Mesenchymal stem cell (in vitro differentiated cells and primary cell): ENCODE data around the gene INTS13.

Experiments
- DNase-seq: peaks from one replicate; pipeline ENCODE4 v3.0.0-alpha.2; 2013
- H2AFZ ChIP-seq: one replicate; pipeline ENCODE4 v1.6.1; 2013; ENCODE audit warnings: low read depth, mild to moderate bottlenecking, control low read depth, inconsistent platforms, low read length, moderate library complexity
- H2AK5ac ChIP-seq: 2 replicates; pipeline ENCODE4 v1.6.1; 2013; ENCODE audit warnings: low read length, moderate library complexity, mild to moderate bottlenecking, inconsistent platforms; ENCODE audit not compliant: severe bottlenecking
- H2BK120ac ChIP-seq: one replicate; pipeline ENCODE4 v1.6.1; 2013; ENCODE audit warnings: low read depth, mild to moderate bottlenecking, inconsistent platforms, low read length, moderate library complexity
- H2BK12ac ChIP-seq, 2 experiments: one replicate each; pipeline ENCODE4 v1.6.1; 2013; ENCODE audit warnings: inconsistent platforms in 2 of 2, low read length in 2 of 2, mild to moderate bottlenecking in 2 of 2, moderate library complexity in 2 of 2, control low read depth in 1 of 2
- H2BK15ac ChIP-seq: one replicate; pipeline ENCODE4 v1.6.1; 2013; ENCODE audit warnings: mild to moderate bottlenecking, low read depth, inconsistent platforms; ENCODE audit not compliant: poor library complexity, severe bottlenecking
- H2BK5ac ChIP-seq: 2 replicates; pipeline ENCODE4 v1.6.1; 2013; ENCODE audit warnings: low read depth, mild to moderate bottlenecking, low read length, control low read depth, inconsistent platforms; ENCODE audit not compliant: poor library complexity, severe bottlenecking
- H3K14ac ChIP-seq, 2 experiments: one replicate each; pipeline ENCODE4 v1.6.1; 2013; ENCODE audit warnings: inconsistent platforms in 2 of 2, low read length in 2 of 2, control low read depth in 1 of 2, mild to moderate bottlenecking in 1 of 2, moderate library complexity in 1 of 2
- H3K18ac ChIP-seq, 2 experiments: one replicate each; pipeline ENCODE4 v1.6.1; 2013; ENCODE audit warnings: inconsistent platforms in 2 of 2, low read length in 2 of 2, control low read depth in 1 of 2, low read depth in 1 of 2, mild to moderate bottlenecking in 1 of 2
- H3K23ac ChIP-seq, 2 experiments: one replicate each; pipeline ENCODE4 v1.6.1; 2013; ENCODE audit warnings: inconsistent platforms in 2 of 2, low read length in 2 of 2, mild to moderate bottlenecking in 2 of 2, moderate library complexity in 2 of 2, control low read depth in 1 of 2
- H3K27ac ChIP-seq: 2 replicates; pipeline ENCODE4 v1.5.1; 2013; ENCODE audit warnings: mild to moderate bottlenecking, moderate library complexity, low read length, control low read depth, inconsistent platforms; ENCODE audit not compliant: poor library complexity, severe bottlenecking
- H3K27me3 ChIP-seq, 2 experiments: 2 replicates each; pipeline versions ENCODE4 v1.6.1 to v1.7.0; 2013; ENCODE audit warnings: low read length in 2 of 2, mild to moderate bottlenecking in 2 of 2, moderate library complexity in 2 of 2, control low read depth in 1 of 2, inconsistent platforms in 1 of 2; ENCODE audit not compliant: control insufficient read depth in 1 of 2, insufficient read depth in 1 of 2
- H3K36me3 ChIP-seq, 2 experiments: 2 replicates each; pipeline versions ENCODE4 v1.6.1 to v1.7.0; 2013; ENCODE audit warnings: low read length in 2 of 2, control low read depth in 1 of 2, inconsistent platforms in 1 of 2, low read depth in 1 of 2, mild to moderate bottlenecking in 1 of 2; ENCODE audit not compliant: insufficient read depth in 2 of 2, control insufficient read depth in 1 of 2
- H3K4ac ChIP-seq, 2 experiments: one replicate each; pipeline ENCODE4 v1.6.1; 2013; ENCODE audit warnings: inconsistent platforms in 2 of 2, low read length in 2 of 2, mild to moderate bottlenecking in 2 of 2, moderate library complexity in 2 of 2, control low read depth in 1 of 2, low read depth in 1 of 2
- H3K4me1 ChIP-seq: 2 replicates; pipeline ENCODE4 v1.6.1; 2013; ENCODE audit warnings: low read depth, low read length, control low read depth; ENCODE audit not compliant: control insufficient read depth, insufficient read depth
- H3K4me2 ChIP-seq: 2 replicates; pipeline ENCODE4 v1.6.1; 2013; ENCODE audit warnings: low read length, mild to moderate bottlenecking, inconsistent platforms; ENCODE audit not compliant: poor library complexity, severe bottlenecking
- H3K4me3 ChIP-seq, 2 experiments: 2 replicates each; pipeline versions ENCODE4 v1.5.1 to v1.7.0; 2013; ENCODE audit warnings: low read length in 2 of 2, mild to moderate bottlenecking in 2 of 2, control low read depth in 1 of 2, low read depth in 1 of 2; ENCODE audit not compliant: insufficient read depth in 1 of 2
- H3K79me1 ChIP-seq: replicated peaks from 2 replicates; pipeline ENCODE4 v1.6.1; 2013; ENCODE audit warnings: mild to moderate bottlenecking, control low read depth, low read length, inconsistent platforms; ENCODE audit not compliant: poor library complexity, severe bottlenecking
- H3K9ac ChIP-seq: 2 replicates; pipeline ENCODE4 v1.7.0; 2013; ENCODE audit warnings: mild to moderate bottlenecking, low read length, moderate library complexity
- H3K9me3 ChIP-seq: 2 replicates; pipeline ENCODE4 v1.7.0; 2013; ENCODE audit warnings: mild to moderate bottlenecking, low read length; ENCODE audit not compliant: control insufficient read depth
- H4K8ac ChIP-seq: one replicate; pipeline ENCODE4 v1.6.1; 2013; ENCODE audit warnings: inconsistent platforms, mild to moderate bottlenecking, low read length, moderate library complexity
- H4K91ac ChIP-seq: one replicate; pipeline ENCODE4 v1.6.1; 2013; ENCODE audit warnings: mild to moderate bottlenecking, low read length, inconsistent platforms
- WGBS: methylation state at CpG from one replicate; pipeline ENCODE4 v1.1.7; 2013; ENCODE audit warnings: mixed read lengths; 5-methylcytosine and 5-hydroxymethylcytosine counted together

The INTS13 gene

DNA sequence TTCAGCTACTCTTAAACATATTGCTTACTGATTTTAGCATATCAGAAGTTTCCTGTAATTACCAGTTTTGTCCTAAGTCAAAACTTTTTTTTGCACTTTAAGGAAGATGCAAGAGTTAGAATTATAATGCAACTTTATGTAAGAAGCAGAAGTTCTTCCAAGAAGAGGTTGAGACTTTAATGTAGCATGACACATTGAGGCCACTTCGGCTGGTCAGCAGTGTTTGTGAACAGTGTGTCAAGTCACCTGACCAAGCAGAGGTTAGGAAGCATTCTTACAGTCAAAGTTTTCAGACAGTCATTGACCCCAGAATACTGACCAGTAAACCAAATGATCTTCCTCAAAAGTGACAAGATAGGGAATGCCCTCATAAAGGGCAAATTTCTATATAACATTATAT, 15.7 kb upstream of the INTS13 start:
- no peak overlapping the region for H2BK120ac ChIP-seq
- no peak overlapping the region for H2BK15ac ChIP-seq
- H3K9ac ChIP-seq: no peak overlapping the region
- no peak overlapping the region for H3K4me3 ChIP-seq
- H3K23ac ChIP-seq: no peak overlapping the region
- peaks cover 4% of the 10 kb centered on the region for H3K9me3 ChIP-seq
- H3K79me1 ChIP-seq: peaks cover 10% of the 10 kb centered on the region
- no peak overlapping the region for H2AK5ac ChIP-seq
- no peak overlapping the region for H4K8ac ChIP-seq
- H3K4me1 ChIP-seq: no peaks in the 10 kb centered on the region
- no peak overlapping the region for H3K4ac ChIP-seq
- WGBS: 67% methylated on average over 1 of the region's 1 CpG
- peaks cover 3 to 26% of the 10 kb centered on the region in 2 experiments for H3K36me3 ChIP-seq
- H4K91ac ChIP-seq: no peak overlapping the region
- H2BK12ac ChIP-seq: no peak overlapping the region
- H3K27me3 ChIP-seq: no peaks in the 10 kb centered on the region
- no peak overlapping the region for H3K14ac ChIP-seq
- no peak overlapping the region for H3K4me2 ChIP-seq
- no peak overlapping the region for H3K27ac ChIP-seq
- peak; percentile 55 for DNase-seq
- no peak overlapping the region for H2AFZ ChIP-seq
- H3K18ac ChIP-seq: no peak overlapping the region
- no peak overlapping the region for H2BK5ac ChIP-seq

DNA sequence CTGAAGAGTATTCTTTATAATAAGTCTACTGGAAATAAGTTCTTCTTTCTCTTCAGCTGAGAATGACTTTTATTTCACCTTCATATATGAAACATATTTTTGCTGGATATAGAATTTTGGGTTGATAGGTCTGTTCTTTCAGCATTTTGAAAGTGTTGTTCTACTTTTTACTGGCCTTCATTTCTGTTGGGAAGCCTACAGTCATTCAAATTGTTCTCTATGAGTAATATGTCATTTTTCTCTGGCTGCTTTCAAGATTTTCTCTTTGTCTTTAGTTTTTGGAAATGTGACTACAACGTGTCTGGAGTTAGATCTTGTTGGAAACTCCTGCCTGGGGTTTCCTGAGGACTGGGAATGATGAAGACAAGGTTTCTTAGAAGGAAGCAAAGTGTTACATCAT, 10.5 kb upstream of the INTS13 start:
- DNase-seq: no peak
- Histone ChIP-seq H3K9me3 (peaks cover 8% of the 10 kb centered on the region), H3K27ac (no peak overlapping the region), H2BK15ac (no peak overlapping the region), H3K27me3 (no peaks in the 10 kb centered on the region), H3K23ac (no peak overlapping the region), H4K91ac (no peak overlapping the region), H3K18ac (no peak overlapping the region), H3K79me1 (peaks cover 5% of the 10 kb centered on the region), H3K4me3 (no peak overlapping the region), H2AFZ (no peak overlapping the region), H2BK120ac (no peak overlapping the region), H3K4ac (no peak overlapping the region), H3K36me3 (no peaks in the 10 kb centered on the region), H3K4me2 (no peak overlapping the region), H2AK5ac (no peak overlapping the region), H3K14ac (no peak overlapping the region), H3K9ac (no peak overlapping the region), H3K4me1 (no peaks in the 10 kb centered on the region), H4K8ac (no peak overlapping the region), H2BK12ac (no peak overlapping the region), H2BK5ac (no peak overlapping the region)
- WGBS: 97% methylated on average over 1 of the region's 1 CpG

GRCh38 chr12:26941215-26941594, 3.4 kb upstream of the INTS13 start:
- Histone ChIP-seq H2BK120ac (no peak overlapping the region), H3K9me3 (no peaks in the 10 kb centered on the region), H2BK12ac (no peak overlapping the region), H2BK5ac (no peak overlapping the region), H3K23ac (no peak overlapping the region), H4K8ac (no peak overlapping the region), H3K4me1 (no peaks in the 10 kb centered on the region), H3K18ac (no peak overlapping the region), H3K36me3 (no peaks in the 10 kb centered on the region), H3K79me1 (peaks cover 2% of the 10 kb centered on the region), H4K91ac (no peak overlapping the region), H2AFZ (no peak overlapping the region), H2BK15ac (no peak overlapping the region), H3K27me3 (no peaks in the 10 kb centered on the region), H2AK5ac (no peak overlapping the region), H3K27ac (no peak overlapping the region), H3K4me3 (peak overlapping the region in 1 of 2 experiments; percentile 93), H3K14ac (no peak overlapping the region), H3K4me2 (no peak overlapping the region), H3K4ac (no peak overlapping the region), H3K9ac (peak overlapping the region; percentile 98)
- 92% methylated on average over 1 of the region's 1 CpG for WGBS
- DNase-seq: no peak

DNA sequence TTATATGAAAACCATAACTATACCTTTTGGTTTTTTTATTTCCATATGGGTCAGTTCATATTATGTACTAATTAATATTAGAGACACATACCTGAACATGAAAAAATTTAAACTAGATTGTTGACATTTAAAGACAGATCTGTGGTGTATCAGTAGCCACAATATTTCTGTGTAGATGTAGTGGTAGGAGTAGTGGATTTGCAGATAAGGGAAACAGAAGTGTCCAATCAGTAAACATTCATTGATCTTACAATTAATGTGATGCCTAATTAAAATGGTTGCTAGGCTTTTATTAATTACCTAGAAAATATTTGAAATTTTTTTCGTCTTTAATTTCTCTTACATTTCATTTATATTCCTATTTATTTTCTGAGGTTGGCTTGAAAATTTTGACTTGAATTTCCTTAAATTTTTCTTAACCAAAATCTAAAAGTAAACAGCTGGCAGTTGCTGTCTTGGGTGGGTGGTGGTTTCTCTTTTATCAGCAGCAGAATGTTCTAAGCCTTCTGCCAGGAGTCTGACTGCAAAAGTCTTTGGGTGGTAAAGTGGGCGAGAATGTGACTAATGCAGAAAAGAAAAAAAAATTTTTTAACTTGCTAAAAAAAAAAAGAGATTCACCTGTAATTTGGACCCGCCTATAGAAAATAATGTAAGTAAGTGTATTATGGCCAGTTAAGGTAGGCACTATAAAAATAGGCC, 2.9 kb upstream of the INTS13 start:
- Histone ChIP-seq H4K8ac (no peak overlapping the region), H3K18ac (no peak overlapping the region), H3K36me3 (no peaks in the 10 kb centered on the region), H4K91ac (no peak overlapping the region), H3K9ac (peak overlapping the region; percentile 98), H3K27me3 (no peaks in the 10 kb centered on the region), H3K9me3 (no peaks in the 10 kb centered on the region), H3K4ac (no peak overlapping the region), H2AK5ac (no peak overlapping the region), H3K14ac (no peak overlapping the region), H3K23ac (no peak overlapping the region), H2AFZ (no peak overlapping the region), H3K4me1 (no peaks in the 10 kb centered on the region), H2BK120ac (no peak overlapping the region), H3K4me2 (no peak overlapping the region), H3K4me3 (peak overlapping the region in 1 of 2 experiments; percentile 93), H2BK5ac (no peak overlapping the region), H3K79me1 (peaks cover 3% of the 10 kb centered on the region), H2BK12ac (no peak overlapping the region), H2BK15ac (no peak overlapping the region), H3K27ac (no peak overlapping the region)
- peak; percentile 11 for DNase-seq
- 67% methylated on average over 1 of the region's 3 CpGs for WGBS
